Measurements from ENCODE around the gene NLE1. TPM values are rescaled to one million over a fixed set of nuclear protein-coding genes. Genes with fewer than 3 reads are reported as not detected.

NLE1 gene
- polyA plus RNA-seq, 1 donor, result 15.3 TPM

- DNase-seq (ENCODE audit: low read depth), result no peak
These were observed 54.3 kb downstream of the NLE1 start for GRCh38 chr17:35087731-35088355.

- DNase-seq (ENCODE audit: low read depth), result no peak
These were observed 55.1 kb downstream of the NLE1 start for GRCh38 chr17:35086931-35087573.

GRCh38 chr17:35086164-35086563 is 55.9 kb downstream of the NLE1 start:
- DNase-seq (ENCODE audit: low read depth), result no peak

- no peak for DNase-seq (ENCODE audit: low read depth)
These were observed 57.1 kb downstream of the NLE1 start for GRCh38 chr17:35084987-35085386.

- no peak for DNase-seq (ENCODE audit: low read depth)
These were observed 59.0 kb downstream of the NLE1 start for GRCh38 chr17:35083071-35083470.

GRCh38 chr17:35082073-35082657 is 59.9 kb downstream of the NLE1 start:
- DNase-seq (ENCODE audit: low read depth), result no peak

GRCh38 chr17:35081638-35082037 is 60.5 kb downstream of the NLE1 start:
- DNase-seq (ENCODE audit: low read depth), result no peak

GRCh38 chr17:35080536-35080935 is 61.6 kb downstream of the NLE1 start:
- DNase-seq (ENCODE audit: low read depth), result no peak

- DNase-seq (ENCODE audit: low read depth), result no peak
These were observed 62.3 kb downstream of the NLE1 start for GRCh38 chr17:35079547-35080423.

Other genes starting within 250 kb of the NLE1 start
- gene CCT6B, start 180.8 kb downstream of the NLE1 start, polyA plus RNA-seq (ENCODE audit: insufficient read length), result 2.5 TPM
- 9.3 TPM for gene ZNF830, start 180.8 kb downstream of the NLE1 start, polyA plus RNA-seq (ENCODE audit: insufficient read length)
- 20.8 TPM for gene LIG3, start 161.8 kb downstream of the NLE1 start, polyA plus RNA-seq (ENCODE audit: insufficient read length)
- 7.9 TPM for gene RFFL, start 78.6 kb downstream of the NLE1 start, polyA plus RNA-seq (ENCODE audit: insufficient read length)
- 6.4 TPM for gene RAD51D, start 22.4 kb downstream of the NLE1 start, polyA plus RNA-seq (ENCODE audit: insufficient read length)
- gene FNDC8, start 20.7 kb downstream of the NLE1 start, polyA plus RNA-seq (ENCODE audit: insufficient read length), result 0.11 TPM
- 226 TPM for gene UNC45B, start 5.5 kb upstream of the NLE1 start, polyA plus RNA-seq (ENCODE audit: insufficient read length)
- gene SLC35G3, start 52.1 kb upstream of the NLE1 start, polyA plus RNA-seq (ENCODE audit: insufficient read length), result 0.59 TPM
- 4.5 TPM for gene SLFN5, start 100.8 kb upstream of the NLE1 start, polyA plus RNA-seq (ENCODE audit: insufficient read length)
- gene SLFN11, start 231.3 kb upstream of the NLE1 start, polyA plus RNA-seq (ENCODE audit: insufficient read length), result 9.1 TPM

Data from forelimb muscle (tissue), 1 donor.